ENCODE data around the gene SCAPER.
A peak's percentile ranks its signal among the peaks of the same experiment; 100 is the strongest.
"Not testable (repeated sequence)": the region's sequence is repeated elsewhere in the genome, so short reads cannot be mapped to it uniquely, and the experiment has no call there.

Gene SCAPER

DNA sequence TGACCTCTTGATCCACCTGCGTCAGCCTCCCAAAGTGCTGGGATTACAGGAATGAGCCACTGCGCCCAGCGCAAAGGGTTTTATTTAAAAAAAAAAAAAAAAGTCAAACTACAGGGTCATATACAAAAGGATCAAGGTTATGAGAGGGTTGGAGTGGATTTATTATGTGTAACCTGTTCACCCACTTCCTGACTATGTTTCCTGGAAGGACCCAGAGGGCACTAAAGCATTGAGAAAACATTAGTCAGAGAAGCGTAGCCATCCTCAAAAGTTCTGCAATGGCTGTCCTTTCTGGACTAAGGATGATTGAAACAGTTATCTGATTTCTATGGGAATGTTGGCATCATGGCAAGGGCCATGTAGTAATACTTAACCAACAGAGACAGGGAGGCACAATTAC is 7.3 kb upstream of the SCAPER start:
- no peak for DNase-seq

DNA sequence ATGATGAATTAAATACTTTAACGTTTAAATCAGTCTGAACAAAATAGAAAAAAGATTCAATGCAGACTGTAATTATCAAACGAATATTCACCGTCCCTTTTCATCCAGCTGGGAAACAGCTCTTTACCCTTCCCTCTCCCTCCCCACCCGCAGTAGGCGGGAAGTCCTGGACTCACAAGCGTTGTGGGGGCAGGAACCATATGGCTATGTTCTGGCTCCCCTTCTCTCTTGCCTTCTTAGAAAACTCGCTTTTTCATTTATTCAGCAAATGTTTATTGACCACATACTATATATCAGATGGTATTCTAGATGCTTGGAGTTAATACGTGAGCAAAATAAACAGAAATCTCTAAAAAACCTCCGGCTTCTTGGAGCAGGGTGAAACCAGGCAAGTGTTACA is 715 bp upstream of the SCAPER start:
- peak in 2 of 3 experiments; percentile 82 to 95 for DNase-seq

DNA sequence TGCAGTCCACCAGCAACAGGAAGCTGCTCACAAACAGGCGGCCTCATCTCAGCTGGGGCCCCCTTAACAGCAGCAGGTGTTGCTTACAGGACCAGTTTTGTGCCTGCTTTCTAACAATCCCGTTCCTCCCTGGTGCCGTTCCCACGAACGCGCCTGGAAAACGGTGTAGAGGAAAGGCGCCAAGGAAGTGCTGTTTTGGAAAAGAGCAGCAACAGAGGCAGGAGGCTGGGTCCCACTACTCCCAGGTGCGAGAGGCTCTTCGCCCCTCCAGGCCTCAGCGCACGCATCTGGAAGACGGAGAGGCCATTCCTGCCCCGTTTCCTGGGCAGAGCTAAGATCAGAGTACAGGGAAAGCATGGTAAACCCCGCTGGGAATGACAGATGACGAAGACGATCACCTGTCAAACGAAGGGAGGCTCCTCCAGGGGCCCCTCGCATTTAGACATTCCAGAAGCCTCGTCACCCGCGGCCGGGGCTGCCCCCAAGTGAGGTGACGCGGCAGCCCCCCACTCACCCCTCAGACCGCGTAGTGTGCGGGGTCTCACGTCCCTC is 603 bp downstream of the SCAPER start:
- DNase-seq, result peak; percentile 18 to 91 (median 83)

DNA sequence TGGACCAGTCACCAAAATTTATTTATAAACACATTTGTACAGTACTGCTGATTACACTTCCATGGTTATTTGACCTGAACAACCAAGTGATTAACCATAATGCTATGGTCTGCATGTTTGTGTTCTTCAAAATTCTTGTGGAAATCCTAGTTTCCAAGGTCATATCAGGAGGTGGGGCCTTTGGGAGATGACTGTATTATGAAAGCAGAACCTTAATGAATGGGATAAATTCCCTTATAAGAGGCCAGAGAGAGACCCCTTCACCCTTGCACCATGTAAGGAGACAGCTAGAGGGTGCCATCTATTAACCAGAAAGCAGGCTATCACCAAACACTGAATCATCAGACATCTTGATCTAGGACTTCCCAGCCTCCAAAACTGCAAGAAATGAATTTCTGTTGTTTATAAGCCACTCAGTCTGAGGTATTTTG is 1.9 kb downstream of the SCAPER start:
- DNase-seq, result peak in 2 of 3 experiments; percentile 21 to 62

DNA sequence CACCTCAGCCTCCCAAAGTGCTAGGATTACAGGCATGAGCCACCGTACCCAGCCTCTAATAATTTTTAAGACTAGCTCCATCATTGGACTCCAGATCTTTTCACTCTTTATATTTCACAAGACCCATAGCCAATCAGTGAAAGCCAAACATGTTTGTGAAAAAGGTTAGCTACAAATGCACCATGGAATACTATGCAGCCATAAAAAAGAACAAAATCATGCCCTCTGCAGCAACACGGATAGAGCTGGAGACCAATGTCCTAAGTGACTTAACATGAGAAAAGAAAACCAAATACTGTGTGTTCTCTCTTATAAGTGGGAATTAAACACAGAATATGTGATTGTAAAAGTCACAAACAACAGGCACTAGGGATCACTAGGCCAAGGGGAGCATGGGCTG is 3.2 kb downstream of the SCAPER start:
- DNase-seq, result no peak

DNA sequence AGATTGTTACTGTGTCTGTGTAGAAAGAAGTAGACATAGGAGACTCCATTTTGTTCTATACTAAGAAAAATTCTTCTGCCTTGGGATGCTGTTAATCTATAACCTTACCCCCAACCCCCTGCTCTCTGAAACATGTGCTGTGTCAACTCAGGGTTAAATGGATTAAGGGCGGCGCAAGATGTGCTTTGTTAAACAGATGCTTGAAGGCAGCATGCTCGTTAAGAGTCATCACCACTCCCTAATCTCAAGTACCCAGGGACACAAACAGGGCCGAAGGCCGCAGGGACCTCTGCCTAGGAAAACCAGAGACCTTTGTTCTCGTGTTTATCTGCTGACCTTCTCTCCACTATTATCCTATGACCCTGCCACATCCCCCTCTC is 5.2 kb downstream of the SCAPER start:
- DNase-seq, result not testable (repeated sequence)

DNA sequence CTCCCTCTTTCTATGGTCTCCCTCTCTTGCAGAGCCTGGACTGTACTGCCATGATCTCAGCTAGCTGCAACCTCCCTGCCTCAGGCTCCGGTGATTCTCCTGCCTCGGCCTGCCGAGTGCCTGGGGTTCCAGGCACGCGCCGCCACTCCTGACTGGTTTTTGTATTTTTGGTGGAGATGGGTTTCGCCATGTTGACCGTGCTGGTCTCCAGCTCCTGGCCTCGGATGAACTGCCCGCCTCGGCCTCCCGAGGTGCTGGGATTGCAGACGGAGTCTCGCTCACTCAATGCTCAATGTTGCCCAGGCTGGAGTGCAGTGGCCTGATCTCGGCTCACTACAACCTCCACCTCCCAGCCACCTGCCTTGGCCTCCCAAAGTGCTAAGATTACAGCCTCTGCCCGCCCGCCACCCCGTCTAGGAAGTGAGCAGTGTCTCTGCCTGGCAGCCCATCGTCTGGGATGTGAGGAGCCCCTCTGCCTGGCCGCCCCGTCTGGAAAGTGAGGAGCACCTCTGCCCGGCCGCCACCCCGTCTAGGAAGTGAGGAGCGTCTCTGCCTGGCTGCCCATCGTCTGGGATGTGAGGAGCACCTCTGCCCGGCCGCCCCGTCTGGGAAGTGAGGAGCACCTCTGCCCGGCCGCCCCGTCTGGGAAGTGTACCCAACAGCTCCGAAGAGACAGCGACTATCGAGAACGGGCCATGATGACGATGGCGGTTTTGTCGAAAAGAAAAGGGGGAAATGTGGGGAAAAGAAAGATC is 5.8 kb downstream of the SCAPER start:
- not testable (repeated sequence) for DNase-seq

DNA sequence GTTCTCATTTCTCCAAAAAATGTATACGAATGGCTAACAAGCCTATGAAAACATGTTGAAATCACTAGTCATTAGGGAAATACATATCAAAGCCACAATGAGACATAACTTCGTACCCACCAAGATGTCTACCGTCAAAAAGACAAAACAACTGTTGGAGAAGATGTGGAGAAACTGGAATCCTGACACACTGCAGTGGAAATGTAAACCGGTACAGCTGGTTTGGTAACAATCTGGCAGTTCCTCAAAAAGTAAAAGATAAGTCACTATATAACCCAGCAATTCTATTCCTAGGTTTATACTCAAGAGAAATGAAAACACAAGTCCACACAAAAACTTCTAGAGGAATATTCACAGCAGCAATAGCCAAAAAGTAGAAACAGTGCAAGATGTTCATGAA is 7.0 kb downstream of the SCAPER start:
- no peak for DNase-seq

DNA sequence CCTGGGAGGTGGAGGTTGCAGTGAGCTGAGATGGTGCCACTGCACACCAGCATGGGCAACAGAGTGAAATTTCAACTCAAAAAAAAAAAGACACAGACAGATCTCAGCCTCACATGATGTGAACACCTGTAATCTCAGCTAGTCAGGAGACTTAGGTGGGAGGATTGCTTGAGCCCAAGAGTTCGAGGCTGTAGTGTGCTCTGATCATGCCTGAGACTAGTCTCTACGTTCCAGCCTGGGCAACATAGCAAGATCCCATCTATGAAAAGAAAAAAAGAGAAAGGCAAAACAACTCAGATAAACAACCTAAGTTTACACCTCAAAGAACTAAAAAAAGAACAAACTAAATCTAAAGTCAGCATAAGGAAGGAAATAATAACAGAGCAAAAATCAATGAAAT is 11.0 kb downstream of the SCAPER start:
- DNase-seq, result no peak

DNA sequence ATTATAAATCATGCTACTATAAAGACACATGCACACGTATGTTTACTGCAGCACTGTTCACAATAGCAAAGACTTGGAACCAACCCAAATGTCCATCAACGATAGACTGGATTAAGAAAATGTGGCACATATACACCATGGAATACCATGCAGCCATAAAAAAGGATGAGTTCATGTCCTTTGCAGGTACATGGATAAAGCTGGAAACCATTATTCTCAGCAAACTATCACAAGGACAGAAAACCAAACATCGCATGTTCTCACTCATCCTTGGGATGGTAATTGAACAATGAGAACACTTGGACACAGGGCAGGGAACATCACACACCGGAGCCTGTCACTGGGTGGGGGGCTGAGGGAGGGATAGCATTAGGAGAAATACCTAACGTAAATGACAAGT is 12.3 kb downstream of the SCAPER start:
- not testable (repeated sequence) for DNase-seq

DNA sequence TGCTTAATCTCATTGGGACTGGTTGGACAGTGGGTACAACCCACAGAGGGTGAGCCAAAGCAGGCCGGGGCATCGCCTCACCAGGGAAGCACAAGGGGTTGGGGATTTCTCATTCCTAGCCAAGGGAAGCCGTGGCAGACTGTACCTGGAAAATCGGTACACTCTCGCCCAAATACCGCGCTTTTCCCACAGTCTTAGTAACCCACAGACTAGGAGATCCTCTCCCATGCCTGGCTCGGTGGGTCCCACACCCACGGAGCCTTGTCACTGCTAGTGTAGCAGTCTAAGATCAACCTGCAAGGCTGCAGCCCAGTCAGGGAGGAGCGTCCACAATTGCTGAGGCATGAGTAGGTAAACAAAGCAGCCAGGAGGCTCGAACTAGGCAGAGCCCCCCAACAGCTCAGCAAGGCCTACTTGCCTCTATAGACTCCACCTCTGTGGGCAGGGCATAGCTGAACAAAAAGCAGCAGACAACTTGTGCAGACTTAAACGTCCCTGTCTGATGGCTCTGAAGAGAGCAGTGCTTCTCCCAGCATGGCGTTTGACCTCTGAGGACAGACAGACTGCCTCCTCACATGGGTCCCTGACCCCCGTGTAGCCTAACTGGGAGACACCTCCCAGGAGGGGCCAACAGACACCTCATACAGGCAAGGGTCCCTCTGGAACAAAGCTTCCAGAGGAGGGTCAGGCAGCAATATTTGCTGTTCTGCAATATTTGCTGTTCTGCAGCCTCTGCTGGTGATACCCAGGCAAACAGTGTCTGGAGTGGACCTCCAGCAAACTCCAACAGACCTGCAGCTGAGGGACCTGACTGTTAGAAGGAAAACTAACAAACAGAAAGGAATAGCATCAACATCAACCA is 17.6 kb downstream of the SCAPER start:
- DNase-seq, result not testable (repeated sequence)

DNA sequence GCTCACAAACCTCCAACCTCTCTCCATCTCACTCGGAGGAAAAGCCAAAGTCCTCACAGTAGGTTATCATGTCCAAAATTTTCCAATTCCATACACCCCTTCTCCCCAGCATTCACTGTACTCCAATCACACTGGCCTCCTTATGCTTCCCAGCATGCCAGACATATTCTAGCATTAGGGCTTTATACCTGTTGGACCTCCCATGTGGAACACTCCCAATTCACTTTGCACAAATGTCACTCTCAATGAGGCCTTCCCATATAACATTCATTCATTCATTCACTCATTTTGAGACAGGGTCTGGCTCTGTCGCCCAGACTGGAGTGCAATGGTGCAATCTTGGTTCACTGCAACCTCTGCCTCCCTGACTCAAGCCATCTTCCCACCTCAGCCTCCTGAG is 19.9 kb downstream of the SCAPER start:
- DNase-seq, result no peak

DNA sequence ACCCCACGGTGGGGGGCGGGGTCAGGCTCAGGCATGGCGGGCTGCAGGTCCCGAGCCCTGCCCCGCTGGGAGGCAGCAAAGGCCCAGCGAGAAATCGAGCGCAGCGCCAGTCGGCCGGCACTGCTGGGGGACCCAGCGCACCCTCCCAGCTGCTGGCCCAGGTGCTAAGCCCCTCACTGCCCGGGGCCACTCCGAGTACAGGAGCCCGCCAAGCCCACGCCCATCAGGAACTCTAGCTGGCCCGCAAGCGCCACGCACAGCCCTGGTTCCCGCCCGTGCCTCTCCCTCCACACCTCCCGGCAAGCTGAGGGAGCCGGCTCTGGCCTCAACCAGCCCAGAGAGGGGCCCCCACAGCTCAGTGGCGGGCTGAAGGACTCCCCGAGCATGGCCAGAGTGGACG is 29.2 kb downstream of the SCAPER start:
- no peak for DNase-seq

DNA sequence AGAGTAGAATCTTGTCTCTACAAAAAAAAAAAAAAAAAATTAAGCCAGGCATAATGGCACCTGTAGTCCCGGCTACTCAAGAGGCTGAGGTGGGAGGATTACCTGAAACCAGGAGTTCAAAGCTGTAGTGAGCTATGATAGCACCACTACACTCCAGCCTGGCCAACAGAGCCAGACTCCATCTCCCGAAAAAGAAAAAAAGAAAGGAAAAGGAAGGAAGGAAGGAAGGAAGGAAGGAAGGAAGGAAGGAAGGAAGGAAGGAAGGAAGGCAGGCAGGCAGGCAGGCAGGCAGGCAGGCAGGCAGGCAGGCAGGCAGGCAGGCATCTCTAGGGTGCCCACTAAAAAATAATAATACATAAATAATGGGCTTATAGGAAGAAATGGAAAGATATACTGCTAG is 32.1 kb downstream of the SCAPER start:
- not testable (repeated sequence) for DNase-seq

DNA sequence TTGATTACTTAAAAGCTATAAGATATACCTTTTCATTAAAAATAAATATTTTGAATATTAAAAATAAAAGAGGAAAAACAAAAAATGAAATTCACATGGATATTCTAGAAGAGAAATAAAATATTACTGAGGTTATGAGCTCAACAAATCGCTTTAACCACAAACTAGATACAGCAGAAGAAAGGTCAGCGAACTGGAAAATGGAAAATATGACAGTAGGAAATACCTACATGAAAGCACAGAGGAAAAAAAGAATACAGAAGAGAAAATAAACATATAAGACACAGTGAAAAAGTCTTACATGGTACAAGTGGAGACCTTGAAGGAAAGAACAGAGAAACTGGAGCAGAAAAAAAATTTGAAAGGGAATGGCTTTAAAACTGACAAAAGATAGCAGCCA is 33.2 kb downstream of the SCAPER start:
- no peak for DNase-seq

DNA sequence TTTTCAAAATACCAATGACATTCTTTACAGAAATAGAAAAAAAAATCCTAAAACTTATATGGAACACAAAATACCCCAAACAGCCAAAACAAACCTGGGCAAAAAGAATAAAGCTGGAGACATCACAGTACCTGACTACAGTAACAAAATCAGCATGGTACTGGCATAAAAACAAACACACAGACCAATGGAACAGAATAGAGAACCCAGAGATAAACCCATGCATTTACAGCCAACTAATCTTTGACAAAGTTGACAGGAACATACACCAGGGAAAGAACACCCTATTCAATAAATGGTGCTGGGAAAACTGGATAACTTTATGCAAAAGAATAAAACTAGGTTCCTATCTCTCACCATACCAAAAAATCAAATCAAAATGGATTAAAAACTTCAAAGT is 36.4 kb downstream of the SCAPER start:
- DNase-seq, result no peak

DNA sequence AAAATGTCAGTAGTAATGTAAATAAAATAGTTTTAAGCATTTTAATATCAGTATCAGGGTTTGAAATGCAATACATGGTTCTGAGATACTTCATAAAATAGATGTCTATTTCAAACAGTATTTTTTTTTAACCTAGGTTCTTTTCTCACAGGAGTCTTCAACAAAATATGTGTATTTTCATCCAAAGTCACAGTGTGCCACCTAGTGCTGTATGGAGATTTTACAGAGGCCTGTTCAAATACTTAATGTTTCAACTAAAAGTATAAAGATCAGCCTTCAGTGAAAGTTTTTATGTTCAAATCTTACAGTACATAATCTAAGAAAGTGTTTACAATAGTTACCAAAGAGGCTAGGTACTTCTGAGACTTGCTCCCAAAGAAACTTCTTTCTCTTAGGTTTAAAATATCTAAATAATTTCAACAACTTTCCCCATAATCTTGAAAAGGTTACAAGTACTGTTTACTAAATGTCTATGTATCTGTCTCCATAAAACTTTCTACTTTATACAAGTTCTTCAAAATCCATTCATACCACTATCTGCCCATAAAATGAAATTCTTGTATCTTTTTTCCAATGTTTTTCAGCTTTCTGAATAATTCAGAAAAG is 38.3 kb downstream of the SCAPER start:
- DNase-seq, result peak in 2 of 3 experiments; percentile 20 to 59

DNA sequence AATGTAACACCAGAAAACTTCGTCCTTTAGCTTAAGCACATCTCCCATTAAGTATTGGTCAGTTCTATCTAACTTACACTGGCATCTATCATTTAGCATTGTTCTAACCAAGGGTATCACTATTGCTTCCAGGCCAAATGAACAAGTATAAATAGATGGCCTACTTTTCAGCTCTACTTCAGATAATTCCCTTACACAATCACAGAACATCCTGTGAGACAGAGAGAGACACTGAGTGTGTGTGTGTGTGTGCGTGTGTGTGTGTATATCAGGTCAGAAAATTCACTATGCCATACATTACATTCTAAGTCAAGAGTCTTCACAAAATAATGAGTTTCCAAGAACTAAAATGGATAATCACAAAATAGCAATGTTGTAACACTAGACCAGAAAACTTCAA is 39.1 kb downstream of the SCAPER start:
- DNase-seq, result no peak

DNA sequence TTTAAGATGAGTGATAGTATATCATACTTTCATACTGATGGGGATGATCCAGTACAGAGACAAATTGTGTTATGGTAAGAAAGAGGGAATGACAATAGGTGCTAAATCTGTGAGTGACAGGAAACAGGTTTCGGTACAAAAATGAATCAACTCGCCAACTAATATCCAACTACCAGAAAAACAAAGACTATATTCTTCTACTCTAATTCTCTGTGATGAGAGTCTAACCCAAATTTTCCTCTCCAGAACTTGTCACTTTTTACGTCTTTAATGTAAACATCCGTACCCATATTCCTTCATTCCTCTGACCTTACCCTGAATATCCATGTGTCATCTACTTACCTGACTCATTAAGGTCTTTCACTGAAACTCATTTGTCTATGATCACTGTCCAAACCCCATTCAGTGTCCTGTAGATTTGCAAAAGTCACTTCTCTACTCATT is 39.6 kb downstream of the SCAPER start:
- DNase-seq, result no peak

DNA sequence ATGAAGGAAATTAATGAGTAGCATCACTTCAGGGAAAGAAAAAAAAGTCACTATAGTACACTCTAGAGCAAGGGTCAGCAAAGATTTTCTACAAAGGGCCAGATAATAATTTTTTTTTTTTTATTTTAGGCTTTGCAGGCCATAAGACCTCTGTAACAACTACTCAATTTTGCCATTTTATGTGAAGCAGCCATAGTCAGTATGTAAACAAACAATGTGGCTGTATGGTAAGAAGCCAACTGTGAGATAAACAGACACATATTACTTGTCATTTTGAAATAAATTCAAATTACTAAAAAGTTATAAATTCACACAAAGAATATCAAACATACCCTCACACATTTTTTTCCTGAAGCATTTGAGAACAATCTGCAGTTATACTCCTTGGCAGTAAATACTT is 40.6 kb downstream of the SCAPER start:
- DNase-seq, result no peak

DNA sequence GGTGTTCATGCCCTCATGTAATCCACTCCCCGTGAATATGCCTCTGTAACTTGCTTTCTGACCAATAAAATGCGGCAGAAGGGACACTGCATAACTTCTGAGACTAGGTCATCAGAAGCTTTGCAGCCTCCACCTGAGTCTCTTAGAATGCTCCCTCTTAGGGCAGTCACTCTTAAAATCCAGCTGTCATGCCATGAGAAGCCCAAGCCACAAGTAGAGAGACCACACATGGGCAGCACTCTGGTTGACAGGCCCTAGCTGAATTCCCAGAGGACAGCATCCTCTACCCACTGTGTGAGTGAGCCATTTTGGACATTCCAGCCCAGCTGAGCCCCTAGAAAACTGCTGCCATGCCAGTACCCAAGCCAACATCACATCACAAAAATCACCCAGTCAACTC is 41.4 kb downstream of the SCAPER start:
- DNase-seq, result no peak

DNA sequence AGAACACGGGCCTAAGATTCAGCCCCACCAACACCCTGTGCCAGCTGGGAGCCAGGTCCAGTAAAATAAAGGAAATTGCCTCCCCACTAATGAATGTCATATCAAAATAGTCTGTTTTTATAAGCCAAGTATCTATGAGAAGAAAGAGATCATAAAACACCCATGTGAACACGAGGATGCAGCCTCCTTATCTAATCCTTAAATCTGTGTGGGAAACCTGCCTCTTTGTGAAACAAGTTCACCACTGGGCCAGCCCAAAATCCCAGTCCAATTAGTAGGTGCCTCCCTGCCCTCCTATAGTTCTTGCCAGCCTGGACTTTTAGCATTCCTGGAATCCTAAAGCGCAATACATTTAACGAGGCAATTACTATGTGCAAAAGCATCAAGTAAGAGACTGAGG is 42.0 kb downstream of the SCAPER start:
- DNase-seq, result no peak

DNA sequence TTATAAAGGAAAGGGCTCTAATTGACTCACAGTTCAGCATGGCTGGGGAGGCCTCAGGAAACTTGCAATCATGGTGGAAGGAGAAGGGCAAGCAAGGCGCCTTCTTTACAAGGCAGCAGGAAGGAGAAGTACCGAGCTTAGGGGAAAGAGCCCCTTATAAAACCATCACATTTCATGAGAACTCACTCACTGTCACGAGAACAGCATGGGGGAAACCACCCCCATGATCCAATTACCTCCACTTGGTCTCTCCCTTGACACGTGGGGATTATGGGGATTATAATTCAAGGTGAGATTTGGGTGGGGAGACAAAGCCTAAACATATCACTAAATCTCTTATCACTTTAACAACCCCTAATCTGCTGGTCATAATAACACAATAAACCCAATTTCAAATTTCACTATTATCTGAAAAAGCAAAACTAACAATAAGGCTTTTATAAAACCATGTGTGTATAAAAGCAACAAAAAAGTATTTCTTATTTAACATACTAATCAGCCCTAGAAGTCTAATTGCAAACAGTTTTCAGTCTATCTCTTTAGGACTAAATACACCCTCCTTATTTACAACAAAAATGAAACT is 43.2 kb downstream of the SCAPER start:
- DNase-seq, result no peak
